Lung (tissue), 12 donors: ENCODE results near the gene CDC45. TPM values are rescaled to one million over a fixed set of nuclear protein-coding genes. Genes with fewer than 3 reads are reported as not detected.

Experiments used
- ATAC-seq: fragments of 200-7000 bp; cut with Tn5 transposase; one replicate; pipeline ENCODE4 v1.9.1; 2020; ENCODE audit warnings: moderate number of reproducible peaks; ENCODE audit not compliant: insufficient read depth, low FRiP score
- DNase-seq, 3 donors: peaks; one replicate each; pipeline ENCODE4 v3.0.0-alpha.2; 2013 to 2017
- H3K27ac ChIP-seq, 2 donors: one replicate each; pipeline ENCODE4 v1.5.1; 2013; ENCODE audit warnings: mild to moderate bottlenecking in 2 of 2, moderate library complexity in 2 of 2, control low read depth in 1 of 2, inconsistent platforms in 1 of 2, low read depth in 1 of 2, low read length in 1 of 2
- H3K27me3 ChIP-seq, 3 donors: one replicate each; pipeline ENCODE4 v1.5.1; 2013; ENCODE audit warnings: low read length in 2 of 3; ENCODE audit not compliant: control insufficient read depth in 3 of 3, insufficient read depth in 3 of 3
- H3K36me3 ChIP-seq, 4 donors: one replicate each; pipeline ENCODE4 v1.5.1; 2013; ENCODE audit warnings: low read length in 4 of 4, mild to moderate bottlenecking in 1 of 4, moderate library complexity in 1 of 4; ENCODE audit not compliant: control insufficient read depth in 4 of 4, insufficient read depth in 4 of 4
- H3K4me1 ChIP-seq, 5 donors: one replicate each; pipeline ENCODE4 v1.5.1; 2013; ENCODE audit warnings: low read length in 5 of 5, mild to moderate bottlenecking in 2 of 5, moderate library complexity in 1 of 5; ENCODE audit not compliant: control insufficient read depth in 5 of 5, insufficient read depth in 5 of 5
- H3K4me3 ChIP-seq: one replicate; pipeline ENCODE4 v1.5.1; 2013; ENCODE audit warnings: mild to moderate bottlenecking, control low read depth, moderate library complexity
- H3K9ac ChIP-seq, 2 donors: one replicate each; pipeline ENCODE4 v1.5.1; 2013; ENCODE audit warnings: low read length in 2 of 2, control low read depth in 1 of 2; ENCODE audit not compliant: insufficient read depth in 1 of 2
- H3K9me3 ChIP-seq, 4 donors: one replicate each; pipeline ENCODE4 v1.5.1; 2013; ENCODE audit warnings: low read length in 3 of 4, mild to moderate bottlenecking in 1 of 4, moderate library complexity in 1 of 4; ENCODE audit not compliant: control insufficient read depth in 4 of 4, insufficient read depth in 3 of 4
- WGBS, 2 donors: extraction: QIAGEN DNeasy Blood & Tissue Kit; methylation state at CpG; one replicate each; pipeline ENCODE4 v1.1.7; 2013; 5-methylcytosine and 5-hydroxymethylcytosine counted together
- polyA plus RNA-seq, 2 donors: library from polyadenylated mRNA; stranded (reverse); fragments of 200-250 nt; gene quantifications; one replicate each; pipeline ENCODE4 v1.2.1, GENCODE V29; 2013
- total RNA-seq, 2 donors: library from RNA; depleted of rRNA in 1 of 2; stranded (reverse); fragments of >200 nt in 1 of 2; gene quantifications; one replicate each; pipeline ENCODE4 v1.2.1, GENCODE V29; 2014 to 2021
- TF ChIP-seq, protein P1 (sequence below): IDR thresholded peaks from 2 replicates; pipeline ENCODE4 v1.5.1; 2012; ENCODE audit warnings: mild to moderate bottlenecking; ENCODE audit errors: control extremely low read depth, extremely low read depth
- donor health status: control.
- donor health status: control.
- donor health status: Bipolar disorder and iron deficiency.
- donor health status: healthy.
- donor health status: DM: yes; HTN: yes; CAD: no.

Gene CDC45
- total and polyA plus RNA-seq, 4 donors: 2.1 to 6.8 (median 3.1) TPM

DNA sequence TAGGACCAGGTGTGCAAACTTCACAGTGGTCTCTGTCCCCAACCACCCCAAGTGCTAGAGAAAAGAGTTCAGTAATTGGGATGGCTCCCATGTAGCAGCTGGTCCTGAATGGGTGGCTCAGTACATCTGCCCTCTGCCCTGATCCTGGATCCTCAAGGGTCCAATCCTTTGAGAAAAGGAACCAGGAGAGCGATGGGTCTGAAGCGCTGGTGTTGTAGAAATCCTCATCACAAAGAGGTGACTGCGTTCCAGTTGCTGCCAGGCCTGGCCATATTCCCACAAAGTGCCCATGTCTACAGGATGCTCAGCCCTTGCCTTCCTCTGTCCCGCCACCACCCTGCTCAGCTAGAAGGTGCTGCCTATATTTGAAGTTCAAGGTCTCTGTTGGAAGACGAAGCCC, 26.0 kb upstream of the CDC45 start:
- H3K27me3 ChIP-seq: no peaks in the 10 kb centered on the region
- TF ChIP-seq, protein P1, sequence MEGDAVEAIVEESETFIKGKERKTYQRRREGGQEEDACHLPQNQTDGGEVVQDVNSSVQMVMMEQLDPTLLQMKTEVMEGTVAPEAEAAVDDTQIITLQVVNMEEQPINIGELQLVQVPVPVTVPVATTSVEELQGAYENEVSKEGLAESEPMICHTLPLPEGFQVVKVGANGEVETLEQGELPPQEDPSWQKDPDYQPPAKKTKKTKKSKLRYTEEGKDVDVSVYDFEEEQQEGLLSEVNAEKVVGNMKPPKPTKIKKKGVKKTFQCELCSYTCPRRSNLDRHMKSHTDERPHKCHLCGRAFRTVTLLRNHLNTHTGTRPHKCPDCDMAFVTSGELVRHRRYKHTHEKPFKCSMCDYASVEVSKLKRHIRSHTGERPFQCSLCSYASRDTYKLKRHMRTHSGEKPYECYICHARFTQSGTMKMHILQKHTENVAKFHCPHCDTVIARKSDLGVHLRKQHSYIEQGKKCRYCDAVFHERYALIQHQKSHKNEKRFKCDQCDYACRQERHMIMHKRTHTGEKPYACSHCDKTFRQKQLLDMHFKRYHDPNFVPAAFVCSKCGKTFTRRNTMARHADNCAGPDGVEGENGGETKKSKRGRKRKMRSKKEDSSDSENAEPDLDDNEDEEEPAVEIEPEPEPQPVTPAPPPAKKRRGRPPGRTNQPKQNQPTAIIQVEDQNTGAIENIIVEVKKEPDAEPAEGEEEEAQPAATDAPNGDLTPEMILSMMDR: no peak
- ATAC-seq (no peak), DNase-seq (no peak)
- H3K4me1 ChIP-seq: peaks cover 0 to 5% (median 0%) of the 10 kb centered on the region in 5 donors
- WGBS, 2 donors: 96 to 100% methylated on average over 5 of the region's 5 CpGs
- no peak overlapping the region for H3K9ac ChIP-seq
- peaks cover 22 to 44% (median 33%) of the 10 kb centered on the region in 4 donors for H3K36me3 ChIP-seq
- H3K9me3 ChIP-seq: no peaks in the 10 kb centered on the region
- H3K4me3 ChIP-seq: no peak overlapping the region
- no peak overlapping the region for H3K27ac ChIP-seq

GRCh38 chr22:19454156-19454555, 25.6 kb upstream of the CDC45 start:
- Histone ChIP-seq H3K36me3 (peaks cover 22 to 44% (median 34%) of the 10 kb centered on the region in 4 donors), H3K4me3 (no peak overlapping the region), H3K9ac (no peak overlapping the region), H3K27ac (no peak overlapping the region), H3K4me1 (peaks cover 0 to under 1% (median 0%) of the 10 kb centered on the region in 5 donors), H3K27me3 (no peaks in the 10 kb centered on the region), H3K9me3 (no peaks in the 10 kb centered on the region)
- DNase-seq (no peak), ATAC-seq (no peak)
- TF ChIP-seq, protein P1: no peak
- 85 to 92% methylated on average over 6 of the region's 6 CpGs for WGBS, 2 donors

GRCh38 chr22:19455033-19455432, 24.7 kb upstream of the CDC45 start:
- Histone ChIP-seq H3K27me3 (no peaks in the 10 kb centered on the region), H3K9me3 (no peaks in the 10 kb centered on the region), H3K9ac (no peak overlapping the region), H3K4me3 (no peak overlapping the region), H3K4me1 (no peaks in the 10 kb centered on the region), H3K36me3 (peaks cover 22 to 46% (median 34%) of the 10 kb centered on the region in 4 donors), H3K27ac (no peak overlapping the region)
- ATAC-seq (no peak), DNase-seq (no peak)
- WGBS, 2 donors: 98% methylated on average over 2 of the region's 2 CpGs
- TF ChIP-seq, protein P1: no peak

- WGBS, 2 donors: 71 to 93% methylated on average over 4 of the region's 4 CpGs
- TF ChIP-seq, protein P1: no peak
- Histone ChIP-seq H3K4me3 (no peak overlapping the region), H3K27me3 (no peaks in the 10 kb centered on the region), H3K27ac (no peak overlapping the region), H3K9me3 (no peaks in the 10 kb centered on the region), H3K36me3 (peaks cover 22 to 45% (median 34%) of the 10 kb centered on the region in 4 donors), H3K4me1 (no peaks in the 10 kb centered on the region), H3K9ac (no peak overlapping the region)
- no peak for DNase-seq
- no peak for ATAC-seq
Measured at GRCh38 chr22:19455585-19456370, 23.9 kb upstream of the CDC45 start.
